ENCODE data around the gene WWTR1. TPM values are rescaled to one million over a fixed set of nuclear protein-coding genes. Genes with fewer than 3 reads are reported as not detected.
A peak's percentile ranks its signal among the peaks of the same experiment; 100 is the strongest.

Gene WWTR1
- total RNA-seq, 2 donors from 2014 or later: 0.77 to 1.2 TPM

DNA sequence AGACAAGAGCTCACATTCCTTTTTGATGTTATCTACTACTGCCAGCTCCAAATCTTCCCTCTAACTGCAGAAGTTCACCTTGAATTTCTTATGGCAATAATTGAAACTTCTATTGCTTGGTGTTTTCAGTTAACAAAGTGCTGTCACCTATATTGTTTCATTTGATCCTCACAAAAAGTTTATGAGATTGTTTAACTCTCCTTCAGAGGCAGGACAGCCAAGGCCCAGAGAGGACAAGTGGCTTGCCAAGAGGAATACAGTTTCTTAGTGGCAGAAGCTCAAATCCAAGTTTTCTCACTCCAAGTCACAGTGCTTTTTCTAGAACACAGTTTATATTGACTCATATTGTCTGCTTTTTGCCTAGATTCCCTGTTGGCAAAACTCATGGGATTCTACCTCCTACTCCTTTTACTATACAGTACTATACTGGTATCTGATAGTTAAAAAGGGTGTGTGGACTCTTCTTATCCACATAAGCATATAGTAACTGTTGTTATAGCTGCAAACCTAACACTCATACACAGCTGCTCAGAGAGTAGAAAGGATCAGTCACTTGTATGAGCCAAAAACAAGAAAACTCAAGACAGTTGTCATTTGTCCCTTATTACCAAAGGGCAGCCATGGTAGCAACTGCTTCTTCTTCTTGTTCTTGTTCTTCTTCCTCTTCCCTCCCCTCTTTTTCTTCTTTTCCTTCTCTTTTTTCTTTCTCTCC, 167.4 kb downstream of the WWTR1 start:
- H3K27me3 Mint-ChIP-seq: peaks cover 40% of the 10 kb centered on the region
- no peak for ATAC-seq

GRCh38 chr3:149489060-149489690, 168.7 kb downstream of the WWTR1 start:
- Mint-ChIP-seq H3K36me3 (ENCODE audit: low read depth) (no peaks in the 10 kb centered on the region), H3K4me3 (no peak overlapping the region), H3K27ac (no peak overlapping the region), H3K4me1 (peaks cover 7% of the 10 kb centered on the region), H3K27me3 (peaks cover 31% of the 10 kb centered on the region)
- H3K9me3 ChIP-seq (ENCODE audit: control insufficient read depth, low read length, poor library complexity, severe bottlenecking): no peaks in the 10 kb centered on the region
- DNase-seq: no peak
- no peak for ATAC-seq

More for the DNA sequence above, 167.4 kb downstream of the WWTR1 start:
- H3K9me3 ChIP-seq (ENCODE audit: control insufficient read depth, low read length, poor library complexity, severe bottlenecking): no peaks in the 10 kb centered on the region
- Mint-ChIP-seq H3K4me1 (peaks cover 7% of the 10 kb centered on the region), H3K27ac (no peak overlapping the region), H3K4me3 (no peak overlapping the region), H3K36me3 (ENCODE audit: low read depth) (no peaks in the 10 kb centered on the region)
- no peak for DNase-seq

- Mint-ChIP-seq H3K27ac (no peak overlapping the region), H3K4me1 (peaks cover 2% of the 10 kb centered on the region), H3K36me3 (ENCODE audit: low read depth) (no peaks in the 10 kb centered on the region), H3K27me3 (peaks cover 30% of the 10 kb centered on the region), H3K4me3 (no peak overlapping the region)
- DNase-seq (no peak), ATAC-seq (peak; percentile 36)
- no peaks in the 10 kb centered on the region for H3K9me3 ChIP-seq (ENCODE audit: control insufficient read depth, low read length, poor library complexity, severe bottlenecking)
Observed at GRCh38 chr3:149487598-149488197, 170.1 kb downstream of the WWTR1 start.

- Mint-ChIP-seq H3K4me3 (no peak overlapping the region), H3K4me1 (peaks cover under 1% of the 10 kb centered on the region), H3K36me3 (ENCODE audit: low read depth) (no peaks in the 10 kb centered on the region), H3K27me3 (peaks cover 32% of the 10 kb centered on the region), H3K27ac (no peak overlapping the region)
- H3K9me3 ChIP-seq (ENCODE audit: control insufficient read depth, low read length, poor library complexity, severe bottlenecking): no peaks in the 10 kb centered on the region
- DNase-seq (no peak), ATAC-seq (no peak)
Observed at GRCh38 chr3:149486726-149487125, 171.1 kb downstream of the WWTR1 start.

GRCh38 chr3:149481491-149481890, 176.3 kb downstream of the WWTR1 start:
- ATAC-seq: no peak

GRCh38 chr3:149481056-149481455, 176.8 kb downstream of the WWTR1 start:
- no peaks in the 10 kb centered on the region for H3K9me3 ChIP-seq (ENCODE audit: control insufficient read depth, low read length, poor library complexity, severe bottlenecking)
- Mint-ChIP-seq H3K36me3 (ENCODE audit: low read depth) (no peaks in the 10 kb centered on the region), H3K27me3 (peaks cover 23% of the 10 kb centered on the region), H3K4me3 (no peak overlapping the region), H3K4me1 (no peaks in the 10 kb centered on the region), H3K27ac (no peak overlapping the region)
- no peak for ATAC-seq
- no peak for DNase-seq

More at GRCh38 chr3:149481491-149481890, 176.3 kb downstream of the WWTR1 start:
- H3K4me3 Mint-ChIP-seq: no peak overlapping the region
- H3K27me3 Mint-ChIP-seq: peaks cover 20% of the 10 kb centered on the region
- no peaks in the 10 kb centered on the region for H3K9me3 ChIP-seq (ENCODE audit: control insufficient read depth, low read length, poor library complexity, severe bottlenecking)
- no peak overlapping the region for H3K27ac Mint-ChIP-seq
- no peak for DNase-seq
- H3K4me1 Mint-ChIP-seq: no peaks in the 10 kb centered on the region
- no peaks in the 10 kb centered on the region for H3K36me3 Mint-ChIP-seq (ENCODE audit: low read depth)

- Mint-ChIP-seq H3K27me3 (peaks cover 29% of the 10 kb centered on the region), H3K27ac (no peak overlapping the region), H3K36me3 (ENCODE audit: low read depth) (no peaks in the 10 kb centered on the region), H3K4me3 (no peak overlapping the region), H3K4me1 (no peaks in the 10 kb centered on the region)
- ATAC-seq (no peak), DNase-seq (no peak)
- no peaks in the 10 kb centered on the region for H3K9me3 ChIP-seq (ENCODE audit: control insufficient read depth, low read length, poor library complexity, severe bottlenecking)
Observed at GRCh38 chr3:149480326-149481017, 177.4 kb downstream of the WWTR1 start.

GRCh38 chr3:149479621-149480325, 178.1 kb downstream of the WWTR1 start:
- peaks cover 36% of the 10 kb centered on the region for H3K27me3 Mint-ChIP-seq
- H3K27ac Mint-ChIP-seq: no peak overlapping the region
- ATAC-seq: no peak
- DNase-seq: no peak
- no peaks in the 10 kb centered on the region for H3K9me3 ChIP-seq (ENCODE audit: control insufficient read depth, low read length, poor library complexity, severe bottlenecking)
- H3K4me3 Mint-ChIP-seq: no peak overlapping the region
- no peaks in the 10 kb centered on the region for H3K36me3 Mint-ChIP-seq (ENCODE audit: low read depth)
- H3K4me1 Mint-ChIP-seq: no peaks in the 10 kb centered on the region

DNA sequence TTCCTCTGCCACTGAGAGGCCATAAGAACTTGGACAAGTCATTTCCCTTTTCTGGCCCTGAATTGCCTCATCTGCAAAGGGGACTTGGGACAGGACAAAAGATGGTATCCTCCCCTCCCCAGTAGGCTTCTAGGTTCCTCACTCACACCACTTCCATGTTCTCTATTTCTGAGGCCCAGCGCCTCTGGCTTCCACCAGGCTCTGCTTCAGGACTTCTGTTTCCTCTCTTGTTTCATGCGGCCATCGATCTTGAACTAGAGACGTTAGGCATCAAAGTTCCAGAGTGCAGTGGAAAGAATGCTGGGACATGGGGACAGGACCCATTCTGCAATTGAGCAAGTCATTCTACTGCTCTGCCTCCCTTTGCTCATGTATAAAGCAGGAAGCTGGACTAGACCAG, 181.6 kb downstream of the WWTR1 start:
- Mint-ChIP-seq H3K36me3 (ENCODE audit: low read depth) (no peaks in the 10 kb centered on the region), H3K27me3 (peaks cover 50% of the 10 kb centered on the region), H3K27ac (no peak overlapping the region), H3K4me3 (no peak overlapping the region), H3K4me1 (peaks cover 2% of the 10 kb centered on the region)
- ATAC-seq (no peak), DNase-seq (no peak)
- no peaks in the 10 kb centered on the region for H3K9me3 ChIP-seq (ENCODE audit: control insufficient read depth, low read length, poor library complexity, severe bottlenecking)

DNA sequence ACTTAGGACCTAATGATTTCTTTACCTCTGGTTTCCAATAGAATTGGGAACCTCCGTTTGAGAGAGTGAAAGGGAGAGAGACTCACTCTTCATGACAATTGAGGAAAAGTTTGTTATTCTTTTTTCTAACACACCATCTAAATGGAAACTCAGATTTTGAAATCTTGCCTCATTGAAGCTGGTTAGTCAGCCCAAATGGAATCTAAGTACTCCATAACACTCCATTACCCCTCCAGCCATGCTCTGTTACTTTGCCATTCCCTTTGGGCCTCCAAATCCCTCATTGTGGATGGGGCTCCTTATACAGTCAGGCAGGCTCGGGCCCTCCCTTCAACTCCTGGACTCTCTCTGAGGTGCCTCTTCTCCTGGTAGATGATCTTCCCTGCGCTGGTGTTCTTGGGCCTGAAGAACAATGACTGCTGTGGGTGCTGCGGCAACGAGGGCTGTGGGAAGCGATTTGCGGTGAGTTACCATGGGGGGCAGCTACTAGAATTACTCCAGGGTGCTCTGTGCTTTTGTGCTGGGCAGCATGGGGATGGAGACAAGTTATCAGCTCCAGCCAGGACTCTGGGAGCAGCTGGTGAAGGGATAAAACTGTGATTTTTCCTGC, 182.3 kb downstream of the WWTR1 start:
- DNase-seq (no peak), ATAC-seq (no peak)
- peaks cover 2% of the 10 kb centered on the region for H3K4me1 Mint-ChIP-seq
- H3K36me3 Mint-ChIP-seq (ENCODE audit: low read depth): no peaks in the 10 kb centered on the region
- no peak overlapping the region for H3K27ac Mint-ChIP-seq
- H3K4me3 Mint-ChIP-seq: no peak overlapping the region
- peaks cover 50% of the 10 kb centered on the region for H3K27me3 Mint-ChIP-seq
- H3K9me3 ChIP-seq (ENCODE audit: control insufficient read depth, low read length, poor library complexity, severe bottlenecking): no peaks in the 10 kb centered on the region

DNA sequence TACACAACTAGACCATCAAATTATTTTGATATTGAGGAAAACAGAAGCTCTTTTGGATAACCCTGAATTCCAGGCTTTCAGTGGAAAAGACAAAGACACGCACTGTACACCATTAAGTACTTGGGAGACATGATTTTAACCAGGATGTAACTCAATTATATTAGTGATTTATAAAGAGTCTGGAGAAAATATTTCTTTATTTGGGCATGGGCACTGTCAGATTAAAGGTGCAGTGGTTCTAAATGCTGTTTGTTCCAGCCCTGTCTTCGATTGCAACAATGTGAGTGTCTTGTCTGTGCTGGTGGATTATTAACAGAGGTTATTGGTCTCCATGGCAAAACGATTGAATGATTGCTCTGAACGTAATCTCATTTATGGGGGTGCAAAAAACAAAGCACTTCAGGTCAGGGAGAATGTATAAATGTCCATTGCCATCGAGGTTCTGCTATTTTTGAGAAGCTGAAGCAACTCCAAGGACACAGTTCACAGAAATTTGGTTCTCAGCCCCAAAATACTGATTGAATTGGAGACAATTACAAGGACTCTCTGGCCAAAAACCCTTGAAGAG, 183.5 kb downstream of the WWTR1 start, which contains the start of gene TM4SF4:
TSS of gene TM4SF4 (plus strand) at position 448 of the 568 bp plus-strand sequence. CDS start 181 bp downstream, outside the sequence.
- Mint-ChIP-seq H3K27ac (no peak within 1 kb of the TSS), H3K4me1 (peaks cover 2% of the 10 kb centered on the region), H3K27me3 (peaks cover 50% of the 10 kb centered on the region), H3K36me3 (ENCODE audit: low read depth) (no peaks in the 10 kb centered on the region), H3K4me3 (no peak within 1 kb of the TSS)
- no peaks in the 10 kb centered on the region for H3K9me3 ChIP-seq (ENCODE audit: control insufficient read depth, low read length, poor library complexity, severe bottlenecking)
- ATAC-seq (no peak), DNase-seq (no peak)
